ENCODE data around the gene SPDYC. TPM values are rescaled to one million over a fixed set of nuclear protein-coding genes. Genes with fewer than 3 reads are reported as not detected.

The SPDYC gene
- total RNA-seq, 1 donor from 2014 or later, result not detected

DNA sequence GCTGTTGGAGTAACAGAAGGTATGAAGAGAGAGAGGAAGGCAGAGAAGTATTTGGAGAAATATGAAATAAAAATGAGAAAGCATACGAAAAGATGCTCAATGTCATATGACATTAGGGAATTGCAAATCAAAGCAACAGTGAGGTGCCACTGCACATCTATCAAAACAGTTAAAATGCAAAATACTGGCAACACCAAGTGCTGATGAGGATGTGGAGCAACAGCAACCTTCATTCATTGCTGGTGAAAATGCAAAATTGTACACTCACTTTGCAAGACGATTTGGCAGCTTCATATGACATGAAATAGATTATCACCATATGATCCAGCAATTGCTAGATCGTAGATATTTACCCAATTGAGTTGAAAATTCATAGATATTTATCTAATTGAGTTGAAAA lies 9.4 kb upstream of the SPDYC start:
- H3K9me3 Mint-ChIP-seq (ENCODE audit: unreplicated experiment), result no peaks in the 10 kb centered on the region
- no peaks in the 10 kb centered on the region for H3K4me1 Mint-ChIP-seq (ENCODE audit: unreplicated experiment)
- H3K27me3 Mint-ChIP-seq (ENCODE audit: unreplicated experiment), result peaks cover 9% of the 10 kb centered on the region
- TF ChIP-seq, protein P1, sequence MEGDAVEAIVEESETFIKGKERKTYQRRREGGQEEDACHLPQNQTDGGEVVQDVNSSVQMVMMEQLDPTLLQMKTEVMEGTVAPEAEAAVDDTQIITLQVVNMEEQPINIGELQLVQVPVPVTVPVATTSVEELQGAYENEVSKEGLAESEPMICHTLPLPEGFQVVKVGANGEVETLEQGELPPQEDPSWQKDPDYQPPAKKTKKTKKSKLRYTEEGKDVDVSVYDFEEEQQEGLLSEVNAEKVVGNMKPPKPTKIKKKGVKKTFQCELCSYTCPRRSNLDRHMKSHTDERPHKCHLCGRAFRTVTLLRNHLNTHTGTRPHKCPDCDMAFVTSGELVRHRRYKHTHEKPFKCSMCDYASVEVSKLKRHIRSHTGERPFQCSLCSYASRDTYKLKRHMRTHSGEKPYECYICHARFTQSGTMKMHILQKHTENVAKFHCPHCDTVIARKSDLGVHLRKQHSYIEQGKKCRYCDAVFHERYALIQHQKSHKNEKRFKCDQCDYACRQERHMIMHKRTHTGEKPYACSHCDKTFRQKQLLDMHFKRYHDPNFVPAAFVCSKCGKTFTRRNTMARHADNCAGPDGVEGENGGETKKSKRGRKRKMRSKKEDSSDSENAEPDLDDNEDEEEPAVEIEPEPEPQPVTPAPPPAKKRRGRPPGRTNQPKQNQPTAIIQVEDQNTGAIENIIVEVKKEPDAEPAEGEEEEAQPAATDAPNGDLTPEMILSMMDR (IDR thresholded peaks at IDR 0.05), result no peak
- no peak overlapping the region for H3K27ac Mint-ChIP-seq (ENCODE audit: unreplicated experiment)
- no peaks in the 10 kb centered on the region for H3K36me3 Mint-ChIP-seq (ENCODE audit: unreplicated experiment)
- no peak for DNase-seq (ENCODE audit: extremely low spot score, unreplicated experiment)
- H3K4me3 Mint-ChIP-seq (ENCODE audit: unreplicated experiment), result no peak overlapping the region

DNA sequence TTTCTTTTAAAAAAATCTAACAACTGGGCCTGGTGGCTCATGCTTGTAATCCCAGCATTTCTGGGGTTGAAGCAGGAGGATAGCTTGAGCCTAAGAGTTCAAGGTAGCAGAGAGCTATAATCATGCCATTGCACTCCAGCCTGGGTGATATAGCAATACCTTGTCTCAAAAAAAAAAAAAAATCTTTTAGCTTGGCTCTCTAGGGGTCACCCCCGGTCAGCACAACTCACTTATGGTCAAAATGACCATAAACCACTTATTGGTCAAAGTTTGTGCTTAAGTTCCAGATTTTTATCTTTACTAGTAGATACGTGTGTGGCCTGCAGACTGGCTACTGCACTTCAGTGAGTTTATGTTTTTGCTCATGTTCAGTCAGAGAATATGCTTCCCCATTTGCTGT lies 6.3 kb upstream of the SPDYC start:
- TF ChIP-seq, protein P1 (IDR thresholded peaks at IDR 0.05), result no peak
- Mint-ChIP-seq H3K27me3 (ENCODE audit: unreplicated experiment) (peaks cover 9% of the 10 kb centered on the region), H3K4me3 (ENCODE audit: unreplicated experiment) (no peak overlapping the region), H3K36me3 (ENCODE audit: unreplicated experiment) (no peaks in the 10 kb centered on the region), H3K27ac (ENCODE audit: unreplicated experiment) (no peak overlapping the region), H3K4me1 (ENCODE audit: unreplicated experiment) (peaks cover 3% of the 10 kb centered on the region), H3K9me3 (ENCODE audit: unreplicated experiment) (no peaks in the 10 kb centered on the region)
- DNase-seq (ENCODE audit: extremely low spot score, unreplicated experiment), result no peak

DNA sequence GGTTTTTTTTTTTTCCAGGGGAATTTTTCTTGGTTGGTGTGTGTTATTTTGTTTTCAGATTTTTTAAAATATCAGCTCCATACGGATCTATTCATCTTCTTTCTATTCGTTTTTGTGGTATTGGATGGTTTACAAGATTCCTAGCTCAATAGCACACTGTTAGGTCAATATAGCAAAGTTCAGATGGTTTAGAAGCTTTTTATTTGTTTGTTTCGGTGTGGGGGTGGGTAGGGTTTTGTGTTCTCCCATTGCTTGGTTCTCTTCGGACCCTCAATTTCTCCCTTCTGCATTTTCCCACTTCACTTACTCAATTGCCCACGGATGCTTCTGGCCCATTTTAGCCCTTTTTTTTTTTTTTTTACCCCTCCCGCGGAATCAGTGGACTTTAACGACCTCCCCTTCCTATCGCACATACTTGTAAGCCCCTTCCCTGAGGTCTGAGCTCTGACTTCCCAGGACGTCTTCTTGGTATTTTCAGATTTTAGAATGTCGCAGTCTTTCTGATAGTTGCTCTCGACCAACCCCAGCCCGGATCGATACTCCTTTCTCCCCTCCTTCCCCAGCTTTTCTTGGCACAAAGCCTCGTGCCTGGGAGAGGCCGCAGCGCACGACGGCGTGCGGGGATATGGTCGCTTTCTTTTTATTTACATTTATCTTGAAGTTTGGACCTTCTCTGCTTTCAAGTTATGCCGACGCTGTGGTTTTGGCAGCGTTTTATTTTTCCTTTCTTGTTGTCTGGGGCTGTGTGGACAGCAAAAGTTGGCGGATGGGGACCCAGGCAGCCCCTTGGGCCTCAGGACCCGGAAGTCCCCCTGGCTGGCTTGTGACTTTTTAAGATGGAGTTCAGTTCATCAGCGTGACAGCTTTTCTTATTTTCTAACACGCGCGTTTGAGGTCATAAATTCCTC lies 4.4 kb upstream of the SPDYC start:
- Mint-ChIP-seq H3K9me3 (ENCODE audit: unreplicated experiment) (no peaks in the 10 kb centered on the region), H3K27me3 (ENCODE audit: unreplicated experiment) (no peaks in the 10 kb centered on the region)
- no peak for DNase-seq (ENCODE audit: extremely low spot score, unreplicated experiment)

DNA sequence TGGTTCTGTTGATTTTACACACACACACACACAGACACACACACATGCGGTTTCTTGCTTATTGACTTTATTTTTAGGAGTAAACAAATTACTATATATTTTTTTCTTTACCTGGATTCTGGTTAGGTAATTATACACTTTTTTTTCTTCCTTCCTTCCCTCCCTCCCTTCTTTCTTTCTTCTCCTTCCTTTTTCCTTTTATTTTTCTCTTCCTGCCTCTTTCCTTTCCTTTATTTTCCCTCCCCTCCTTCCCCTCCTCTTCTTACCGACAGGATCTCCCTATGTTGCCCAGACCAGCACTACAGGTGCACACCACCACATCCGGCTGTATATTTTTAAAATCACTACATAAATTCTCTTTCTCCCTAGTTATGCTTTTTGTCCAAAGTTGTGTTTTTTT lies 3.1 kb upstream of the SPDYC start:
- Mint-ChIP-seq H3K36me3 (ENCODE audit: unreplicated experiment) (no peaks in the 10 kb centered on the region), H3K4me1 (ENCODE audit: unreplicated experiment) (peaks cover 14% of the 10 kb centered on the region), H3K4me3 (ENCODE audit: unreplicated experiment) (no peak overlapping the region), H3K9me3 (ENCODE audit: unreplicated experiment) (no peaks in the 10 kb centered on the region), H3K27ac (ENCODE audit: unreplicated experiment) (no peak overlapping the region), H3K27me3 (ENCODE audit: unreplicated experiment) (no peaks in the 10 kb centered on the region)
- DNase-seq (ENCODE audit: extremely low spot score, unreplicated experiment), result no peak
- TF ChIP-seq, protein P1 (IDR thresholded peaks at IDR 0.05), result no peak

More for the DNA sequence above, 4.4 kb upstream of the SPDYC start:
- Mint-ChIP-seq H3K36me3 (ENCODE audit: unreplicated experiment) (no peaks in the 10 kb centered on the region), H3K27ac (ENCODE audit: unreplicated experiment) (no peak overlapping the region), H3K4me3 (ENCODE audit: unreplicated experiment) (no peak overlapping the region), H3K4me1 (ENCODE audit: unreplicated experiment) (peaks cover 14% of the 10 kb centered on the region)
- TF ChIP-seq, protein P1 (IDR thresholded peaks at IDR 0.05), result no peak

DNA sequence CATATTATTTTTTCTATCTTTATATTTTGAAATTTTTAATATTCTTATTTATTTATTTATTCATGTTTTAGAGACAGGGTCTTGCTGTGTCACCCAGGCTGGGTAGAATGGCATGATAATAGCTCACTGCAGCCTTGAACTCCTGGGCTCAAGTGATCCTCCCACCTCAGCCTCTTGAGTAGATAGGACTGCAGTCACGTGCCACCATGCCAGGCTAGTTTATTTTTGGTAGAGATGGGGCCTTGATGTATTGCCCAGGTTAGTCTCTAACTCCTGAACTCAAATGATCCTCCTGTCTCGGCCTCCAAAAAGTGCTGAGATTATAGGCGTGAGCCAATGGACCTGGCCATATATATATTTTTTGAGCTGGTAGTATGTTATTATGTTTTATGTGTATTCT lies 2.4 kb upstream of the SPDYC start:
- peaks cover 14% of the 10 kb centered on the region for H3K4me1 Mint-ChIP-seq (ENCODE audit: unreplicated experiment)
- no peak overlapping the region for H3K4me3 Mint-ChIP-seq (ENCODE audit: unreplicated experiment)
- TF ChIP-seq, protein P1 (IDR thresholded peaks at IDR 0.05), result no peak
- no peaks in the 10 kb centered on the region for H3K36me3 Mint-ChIP-seq (ENCODE audit: unreplicated experiment)
- H3K9me3 Mint-ChIP-seq (ENCODE audit: unreplicated experiment), result no peaks in the 10 kb centered on the region
- H3K27me3 Mint-ChIP-seq (ENCODE audit: unreplicated experiment), result no peaks in the 10 kb centered on the region
- H3K27ac Mint-ChIP-seq (ENCODE audit: unreplicated experiment), result no peak overlapping the region
- DNase-seq (ENCODE audit: extremely low spot score, unreplicated experiment), result no peak

Data from osteocyte (in vitro differentiated cells).